ENCODE results near the gene ABCF2.

The ABCF2 gene

DNA sequence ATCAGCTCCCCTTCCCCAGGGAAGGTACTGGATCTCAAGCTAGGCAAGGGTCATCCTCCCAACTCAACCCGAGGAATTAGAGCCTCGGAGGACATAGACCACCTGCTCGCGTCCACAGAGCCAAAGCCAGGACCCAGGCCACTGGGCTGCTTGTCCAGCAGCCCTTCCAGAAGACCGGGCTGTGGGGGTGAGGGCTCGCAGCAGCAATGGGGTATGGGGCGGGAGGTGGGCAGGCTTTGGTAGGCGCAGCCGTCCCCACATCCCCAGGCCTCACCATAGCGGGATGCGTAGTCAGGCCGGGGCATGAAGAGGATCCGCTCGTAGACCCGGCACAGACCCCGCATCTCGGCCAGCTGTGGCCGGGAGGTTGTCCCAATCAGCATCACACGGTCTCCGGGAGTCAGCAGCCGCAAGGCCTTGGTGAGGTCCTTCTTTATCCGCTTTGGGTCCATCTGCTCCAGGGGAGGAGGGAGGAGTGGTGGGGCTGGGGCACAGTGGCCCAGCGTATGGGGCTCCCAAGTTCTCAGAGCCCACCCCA lies 34.9 kb downstream of the ABCF2 start:
- no peak for DNase-seq

DNA sequence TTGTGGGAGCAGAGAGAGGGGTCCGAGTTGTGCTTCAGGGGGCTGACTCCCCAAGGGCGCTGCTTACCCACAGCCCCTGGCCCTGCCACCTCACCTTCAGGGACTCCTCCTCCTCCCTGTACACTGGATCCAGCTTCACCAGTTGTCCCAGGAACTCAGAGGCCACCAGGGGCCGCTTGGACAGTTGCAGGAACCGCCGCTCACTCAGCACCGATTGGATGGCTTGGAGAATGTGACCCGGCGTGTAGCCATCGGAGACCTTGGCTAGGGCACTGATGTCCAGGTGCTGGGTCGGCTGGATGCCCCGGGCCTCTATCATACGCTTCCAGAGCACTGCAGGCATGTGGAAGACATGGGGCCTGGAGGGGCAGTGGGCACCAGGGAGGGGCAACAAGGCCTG lies 35.5 kb downstream of the ABCF2 start:
- no peak for DNase-seq

GRCh38 chr7:151189038-151189437 lies 38.0 kb downstream of the ABCF2 start:
- DNase-seq, result no peak

DNA sequence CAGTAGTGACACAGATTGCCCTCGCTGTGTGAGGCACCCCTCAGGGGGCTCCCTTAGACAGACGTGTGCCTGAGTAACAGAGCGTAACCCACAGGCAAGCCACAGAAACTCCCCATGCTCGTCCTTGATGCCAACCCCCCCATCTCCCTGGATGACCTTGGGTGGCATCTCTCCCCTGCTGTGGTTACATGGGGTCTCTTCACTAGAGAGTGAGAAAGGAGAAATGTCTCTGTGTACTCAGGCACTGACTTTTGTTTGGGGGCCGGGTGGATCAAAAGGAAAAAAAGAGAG lies 38.8 kb downstream of the ABCF2 start:
- DNase-seq, result no peak

GRCh38 chr7:151187409-151188251 lies 39.4 kb downstream of the ABCF2 start:
- DNase-seq, result no peak

- no peak for DNase-seq
Measured at GRCh38 chr7:151186640-151187408, 40.2 kb downstream of the ABCF2 start, which contains the start of gene ASB10. ASB10 (minus strand) TSS chr7:151187250; CDS start chr7:151187130, 120 bp downstream.

- no peak for DNase-seq
Measured at GRCh38 chr7:151185762-151186639, 41.0 kb downstream of the ABCF2 start.

GRCh38 chr7:151181011-151181431 lies 46.0 kb downstream of the ABCF2 start:
- DNase-seq, result no peak

GRCh38 chr7:151179946-151180345 lies 47.1 kb downstream of the ABCF2 start:
- DNase-seq, result no peak

GRCh38 chr7:151179287-151179860 lies 47.6 kb downstream of the ABCF2 start:
- DNase-seq, result no peak

GRCh38 chr7:151178831-151179230 lies 48.2 kb downstream of the ABCF2 start:
- no peak for DNase-seq

- DNase-seq, result no peak
Measured at GRCh38 chr7:151178236-151178635, 48.8 kb downstream of the ABCF2 start.

- no peak for DNase-seq
Measured at GRCh38 chr7:151177310-151177709, 49.7 kb downstream of the ABCF2 start.

DNA sequence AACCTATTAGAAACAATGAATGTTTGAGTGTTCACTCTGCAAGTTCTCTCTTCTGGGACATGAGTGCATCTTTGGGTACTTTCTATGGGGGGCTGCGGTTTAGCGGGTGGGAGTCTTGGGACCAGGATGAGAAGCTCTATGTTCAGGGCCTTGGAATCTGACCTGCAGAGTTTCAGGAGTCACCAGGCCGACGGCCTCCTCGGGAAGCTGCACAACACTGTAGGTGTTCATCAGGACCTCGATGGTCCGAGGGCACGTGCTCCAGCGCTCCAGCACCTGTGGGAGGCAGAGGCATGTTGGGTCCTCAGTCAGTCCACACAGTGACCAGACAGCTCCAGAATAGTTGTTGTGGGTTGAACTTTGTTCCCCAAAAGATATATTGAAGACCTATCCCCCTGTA lies 50.6 kb downstream of the ABCF2 start:
- no peak for DNase-seq

- no peak for DNase-seq
Measured at GRCh38 chr7:151175793-151176311, 51.2 kb downstream of the ABCF2 start.

DNA sequence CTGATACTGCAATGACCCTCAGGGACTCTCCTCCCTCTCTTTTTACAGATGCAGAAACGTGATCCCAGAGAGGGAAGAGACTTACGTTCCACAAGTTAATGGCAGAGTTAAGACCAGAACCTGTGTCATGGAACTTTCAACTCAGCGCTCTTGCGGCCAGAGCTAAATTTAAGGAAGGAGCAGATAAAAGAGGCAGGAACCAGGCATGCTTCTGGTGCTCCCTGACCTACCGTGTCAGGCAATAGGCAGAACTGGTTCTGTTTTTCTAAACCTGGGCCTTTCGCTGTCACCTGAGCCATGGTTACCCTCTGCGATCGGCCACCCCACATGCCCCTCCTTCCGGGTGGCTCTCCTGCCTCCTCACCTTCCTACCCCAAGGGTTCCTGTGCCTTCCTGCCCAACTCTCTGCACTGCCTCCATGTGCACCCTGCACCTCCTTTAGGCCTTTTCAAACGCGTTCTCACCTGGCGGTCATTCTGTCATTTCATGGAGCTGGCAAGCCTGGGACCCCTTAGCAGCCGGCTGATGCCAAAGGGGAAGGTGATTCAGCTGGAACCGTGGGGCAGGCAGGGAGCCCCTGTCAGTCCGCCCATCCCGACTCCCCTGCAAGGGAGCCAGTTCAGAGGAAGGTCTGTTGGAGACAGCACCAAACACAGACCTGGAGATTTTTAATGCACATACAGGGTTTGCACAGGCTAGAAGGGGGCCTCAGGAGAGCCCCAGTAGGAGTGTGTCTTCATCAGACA lies 51.8 kb downstream of the ABCF2 start:
- no peak for DNase-seq

- DNase-seq, result peak; percentile 11
Measured at GRCh38 chr7:151174246-151175046, 52.6 kb downstream of the ABCF2 start.

DNA sequence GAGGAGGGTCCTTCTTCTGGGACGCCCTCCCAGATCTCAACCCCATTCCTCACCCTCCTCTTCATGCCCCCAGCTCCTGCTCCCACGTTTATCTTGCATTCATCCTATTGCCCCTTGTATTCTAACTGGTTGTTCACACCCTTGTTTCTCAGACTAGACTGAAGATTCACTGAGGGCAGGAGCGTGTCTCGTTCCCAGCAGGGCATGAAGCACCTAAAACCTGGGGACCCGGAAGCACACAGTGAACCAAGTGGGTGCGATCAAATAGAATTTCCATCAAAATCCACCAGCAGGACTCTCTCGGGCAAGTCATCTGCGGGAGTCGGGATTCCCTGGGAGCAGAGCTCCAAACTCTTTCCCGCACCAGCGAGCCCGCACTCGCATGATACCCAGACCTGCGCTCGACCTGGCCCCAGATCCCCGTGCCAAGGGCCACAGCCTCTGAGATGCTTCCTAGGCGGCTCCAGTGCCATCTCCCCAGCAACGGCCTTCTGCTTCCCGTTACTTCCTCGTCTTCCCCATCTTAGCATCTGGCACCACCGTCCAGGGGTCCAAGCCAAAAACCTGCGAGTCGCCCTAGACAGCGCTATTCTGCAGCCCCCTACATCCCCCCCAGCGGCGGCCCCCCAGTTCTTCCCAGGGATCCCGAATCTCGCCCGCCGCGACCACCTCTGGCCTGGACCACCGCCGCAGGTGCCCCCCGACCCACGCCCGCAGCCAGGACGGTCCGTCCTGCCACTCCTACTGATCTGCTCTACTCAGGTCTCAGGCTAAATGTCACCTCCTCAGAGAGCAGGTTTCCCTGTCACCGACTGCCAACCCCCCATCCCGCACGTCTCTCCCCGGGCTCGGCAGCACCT lies 53.4 kb downstream of the ABCF2 start:
- DNase-seq, result no peak
